GM21390 (cell line): Measurements from ENCODE around the gene ANKRD13B.

Experiments
- ATAC-seq: cut with Tn5 transposase; IDR thresholded peaks from one replicate; pipeline ENCODE4 v1.9.1; 2021; ENCODE audit not compliant: unreplicated experiment

Gene ANKRD13B

GRCh38 chr17:29581583-29582253 is 11.2 kb upstream of the ANKRD13B start:
- ATAC-seq: no peak

GRCh38 chr17:29582254-29582765 is 10.6 kb upstream of the ANKRD13B start:
- no peak for ATAC-seq

GRCh38 chr17:29582772-29583171 is 10.2 kb upstream of the ANKRD13B start:
- ATAC-seq: no peak

- ATAC-seq: no peak
These were observed 9.3 kb upstream of the ANKRD13B start for GRCh38 chr17:29583324-29584248.

GRCh38 chr17:29584452-29585079 is 8.4 kb upstream of the ANKRD13B start:
- ATAC-seq: no peak

- no peak for ATAC-seq
These were observed 7.7 kb upstream of the ANKRD13B start for GRCh38 chr17:29585080-29585751.

GRCh38 chr17:29586676-29587469 is 6.1 kb upstream of the ANKRD13B start:
- no peak for ATAC-seq

- no peak for ATAC-seq
These were observed 5.3 kb upstream of the ANKRD13B start for GRCh38 chr17:29587591-29587990.

GRCh38 chr17:29588017-29588561 is 4.8 kb upstream of the ANKRD13B start:
- no peak for ATAC-seq

GRCh38 chr17:29588562-29589411 is 4.1 kb upstream of the ANKRD13B start:
- peak; percentile 12 for ATAC-seq

GRCh38 chr17:29589524-29590410 is 3.2 kb upstream of the ANKRD13B start, which contains the start of gene GIT1:
TSS of gene GIT1 (minus strand) at chr17:29589648. CDS start at chr17:29589378, 270 bp downstream.
- peak; percentile 50 for ATAC-seq

- no peak for ATAC-seq
These were observed 2.4 kb upstream of the ANKRD13B start for GRCh38 chr17:29590411-29591145.

- no peak for ATAC-seq
These were observed 1.7 kb upstream of the ANKRD13B start for GRCh38 chr17:29591146-29591736.

GRCh38 chr17:29591737-29592608 is 959 bp upstream of the ANKRD13B start:
- ATAC-seq: no peak

GRCh38 chr17:29593591-29594518 is 923 bp downstream of the ANKRD13B start:
- ATAC-seq: no peak
